Measurements from ENCODE around the gene SESN1.

Gene SESN1

GRCh38 chr6:109058620-109059019, 36.0 kb downstream of the SESN1 start:
- DNase-seq: no peak

GRCh38 chr6:109056661-109057060, 38.0 kb downstream of the SESN1 start:
- DNase-seq: no peak

GRCh38 chr6:109055771-109056235, 38.8 kb downstream of the SESN1 start:
- no peak for DNase-seq

GRCh38 chr6:109053336-109053735, 41.3 kb downstream of the SESN1 start:
- no peak for DNase-seq

- DNase-seq: no peak
These were observed 41.8 kb downstream of the SESN1 start for GRCh38 chr6:109052852-109053251.

GRCh38 chr6:109052018-109052651, 42.5 kb downstream of the SESN1 start:
- DNase-seq: no peak

- DNase-seq: no peak
These were observed 43.2 kb downstream of the SESN1 start for GRCh38 chr6:109051301-109052017.

- no peak for DNase-seq
These were observed 44.1 kb downstream of the SESN1 start for GRCh38 chr6:109050447-109051102.

- no peak for DNase-seq
These were observed 44.6 kb downstream of the SESN1 start for GRCh38 chr6:109050012-109050411.

GRCh38 chr6:109048670-109049415, 45.8 kb downstream of the SESN1 start:
- DNase-seq: no peak

GRCh38 chr6:109048176-109048575, 46.5 kb downstream of the SESN1 start:
- no peak for DNase-seq

GRCh38 chr6:109045493-109045892, 49.2 kb downstream of the SESN1 start:
- DNase-seq: no peak

GRCh38 chr6:109039795-109040194, 54.9 kb downstream of the SESN1 start:
- DNase-seq: no peak

GRCh38 chr6:109038837-109039398, 55.7 kb downstream of the SESN1 start:
- DNase-seq: no peak

GRCh38 chr6:109036574-109037294, 57.9 kb downstream of the SESN1 start:
- no peak for DNase-seq

GRCh38 chr6:109034526-109034925, 60.1 kb downstream of the SESN1 start:
- no peak for DNase-seq

GRCh38 chr6:109033655-109034054, 61.0 kb downstream of the SESN1 start:
- no peak for DNase-seq

GRCh38 chr6:109031416-109031815, 63.2 kb downstream of the SESN1 start:
- DNase-seq: no peak

GRCh38 chr6:109029313-109029712, 65.3 kb downstream of the SESN1 start:
- no peak for DNase-seq

- DNase-seq: no peak
These were observed 66.2 kb downstream of the SESN1 start for GRCh38 chr6:109028439-109028838.

- no peak for DNase-seq
These were observed 66.7 kb downstream of the SESN1 start for GRCh38 chr6:109027964-109028363.

- no peak for DNase-seq
These were observed 69.0 kb downstream of the SESN1 start for GRCh38 chr6:109025639-109026038.

Data from activated CD4-positive, CD25-positive, alpha-beta regulatory T cell (primary cell).